NB4 (cell line): ENCODE measurements around the gene TMCC3.
"Not testable (repeated sequence)": the region's sequence is repeated elsewhere in the genome, so short reads cannot be mapped to it uniquely, and the experiment has no call there.

Experiments
- DNase-seq: peaks from one replicate; pipeline ENCODE4 v3.0.0; 2010; ENCODE audit warnings: low read depth
- H3K4me3 ChIP-seq: one replicate; pipeline ENCODE4 v1.5.1; 2011; ENCODE audit warnings: mild to moderate bottlenecking, low read depth, low read length, moderate library complexity
- MYC ChIP-seq: IDR thresholded peaks from 2 replicates; pipeline ENCODE4 v1.6.1; 2011; ENCODE audit warnings: low read depth, low read length
- POLR2A ChIP-seq: IDR thresholded peaks from 2 replicates; pipeline ENCODE4 v1.6.1; 2011; ENCODE audit warnings: mild to moderate bottlenecking; ENCODE audit not compliant: insufficient read length; ENCODE audit errors: extremely low read depth
- TF ChIP-seq, protein P1 (sequence below): IDR thresholded peaks from 2 replicates; pipeline ENCODE4 v1.6.1; 2011; ENCODE audit warnings: low read depth, low read length
- TF ChIP-seq, protein P2 (sequence below): IDR thresholded peaks from one replicate; pipeline ENCODE4 v1.5.1; 2012; ENCODE audit warnings: low read depth, low read length

The TMCC3 gene

DNA sequence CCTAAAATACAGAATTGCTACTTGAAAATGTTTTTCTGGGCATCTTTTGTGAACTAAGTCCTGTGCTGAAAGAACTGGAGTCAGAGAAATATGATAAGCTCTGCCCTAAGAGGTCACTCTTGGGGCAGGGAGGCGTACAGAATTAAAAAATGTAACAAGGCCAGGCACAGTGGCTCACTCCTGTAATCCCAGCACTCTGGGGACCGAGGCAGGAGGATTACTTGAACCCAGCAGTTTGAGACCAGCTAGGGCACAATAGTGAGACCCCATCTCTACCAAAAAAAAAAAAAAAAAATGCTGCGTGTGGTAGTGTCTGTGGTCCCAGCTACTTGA is 46.0 kb downstream of the TMCC3 start:
- TF ChIP-seq POLR2A: no peak
- no peak for TF ChIP-seq MYC
- TF ChIP-seq, protein P1, sequence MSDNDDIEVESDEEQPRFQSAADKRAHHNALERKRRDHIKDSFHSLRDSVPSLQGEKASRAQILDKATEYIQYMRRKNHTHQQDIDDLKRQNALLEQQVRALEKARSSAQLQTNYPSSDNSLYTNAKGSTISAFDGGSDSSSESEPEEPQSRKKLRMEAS: no peak
- TF ChIP-seq, protein P2, sequence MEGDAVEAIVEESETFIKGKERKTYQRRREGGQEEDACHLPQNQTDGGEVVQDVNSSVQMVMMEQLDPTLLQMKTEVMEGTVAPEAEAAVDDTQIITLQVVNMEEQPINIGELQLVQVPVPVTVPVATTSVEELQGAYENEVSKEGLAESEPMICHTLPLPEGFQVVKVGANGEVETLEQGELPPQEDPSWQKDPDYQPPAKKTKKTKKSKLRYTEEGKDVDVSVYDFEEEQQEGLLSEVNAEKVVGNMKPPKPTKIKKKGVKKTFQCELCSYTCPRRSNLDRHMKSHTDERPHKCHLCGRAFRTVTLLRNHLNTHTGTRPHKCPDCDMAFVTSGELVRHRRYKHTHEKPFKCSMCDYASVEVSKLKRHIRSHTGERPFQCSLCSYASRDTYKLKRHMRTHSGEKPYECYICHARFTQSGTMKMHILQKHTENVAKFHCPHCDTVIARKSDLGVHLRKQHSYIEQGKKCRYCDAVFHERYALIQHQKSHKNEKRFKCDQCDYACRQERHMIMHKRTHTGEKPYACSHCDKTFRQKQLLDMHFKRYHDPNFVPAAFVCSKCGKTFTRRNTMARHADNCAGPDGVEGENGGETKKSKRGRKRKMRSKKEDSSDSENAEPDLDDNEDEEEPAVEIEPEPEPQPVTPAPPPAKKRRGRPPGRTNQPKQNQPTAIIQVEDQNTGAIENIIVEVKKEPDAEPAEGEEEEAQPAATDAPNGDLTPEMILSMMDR: no peak
- DNase-seq: no peak
- no peak overlapping the region for H3K4me3 ChIP-seq

DNA sequence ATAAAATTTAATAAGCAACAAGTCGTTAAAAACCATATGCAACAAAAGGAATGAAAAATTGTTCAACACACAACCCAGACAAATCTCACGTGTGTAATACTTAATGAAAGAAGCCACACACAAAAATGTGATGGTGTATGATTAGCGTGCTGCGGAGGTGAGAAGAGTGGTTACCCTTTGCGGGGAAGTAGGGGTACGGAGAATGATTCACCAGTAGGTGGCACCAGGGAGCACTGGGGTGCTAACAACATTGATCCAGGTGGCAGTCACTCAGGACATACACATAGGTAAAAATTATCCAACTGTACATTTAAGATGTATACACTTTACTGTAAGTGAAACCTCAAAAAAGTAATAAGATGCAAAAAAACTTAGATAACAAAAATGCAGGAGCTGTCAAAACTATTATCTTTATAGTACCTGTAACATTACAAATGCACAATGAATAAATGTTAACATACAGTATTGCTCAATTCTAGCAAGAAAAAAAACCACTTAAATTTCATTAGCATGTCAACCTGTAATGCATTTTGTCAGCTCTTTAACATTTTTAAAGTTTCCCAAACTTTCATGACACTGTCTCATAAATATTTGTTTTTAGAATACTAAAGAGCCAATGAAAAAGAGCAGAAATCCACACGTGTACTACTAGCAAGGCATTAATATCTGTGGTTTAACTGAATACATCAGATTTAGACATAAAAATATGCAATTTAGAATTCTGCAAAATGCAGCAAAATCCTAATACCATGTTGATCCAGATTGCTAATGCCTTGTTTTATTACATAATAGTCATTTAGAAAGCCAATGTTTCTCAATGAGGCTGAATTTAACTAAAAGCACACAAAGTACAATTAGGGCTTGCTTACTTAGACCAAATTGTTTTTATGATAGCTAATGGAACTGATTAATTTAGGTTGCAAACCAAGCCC is 46.7 kb downstream of the TMCC3 start:
- TF ChIP-seq, protein P2: peak; percentile 96
- TF ChIP-seq, protein P1: no peak
- no peak overlapping the region for H3K4me3 ChIP-seq
- DNase-seq: peak; percentile 59

DNA sequence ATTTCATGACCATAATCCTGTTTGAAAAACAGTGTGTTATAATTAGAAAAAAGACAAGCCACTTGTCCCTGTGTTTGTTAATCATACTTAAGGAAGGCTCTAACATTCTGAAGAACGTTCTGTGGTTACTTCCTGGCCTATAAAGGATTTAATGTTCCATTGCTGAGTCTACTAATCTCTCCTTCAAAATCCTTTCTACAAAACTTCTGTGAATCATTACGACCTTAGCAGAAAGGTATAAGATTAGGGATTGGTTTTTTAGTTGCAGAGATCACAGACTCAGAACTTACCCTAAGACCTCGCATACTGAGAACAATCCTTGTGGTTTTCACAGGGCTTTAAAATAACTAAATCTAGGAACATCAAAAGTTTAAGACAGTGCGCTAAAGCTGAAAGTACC is 48.3 kb downstream of the TMCC3 start:
- TF ChIP-seq, protein P1: no peak
- no peak for TF ChIP-seq MYC
- TF ChIP-seq, protein P2: no peak
- TF ChIP-seq POLR2A: no peak
- no peak for DNase-seq

DNA sequence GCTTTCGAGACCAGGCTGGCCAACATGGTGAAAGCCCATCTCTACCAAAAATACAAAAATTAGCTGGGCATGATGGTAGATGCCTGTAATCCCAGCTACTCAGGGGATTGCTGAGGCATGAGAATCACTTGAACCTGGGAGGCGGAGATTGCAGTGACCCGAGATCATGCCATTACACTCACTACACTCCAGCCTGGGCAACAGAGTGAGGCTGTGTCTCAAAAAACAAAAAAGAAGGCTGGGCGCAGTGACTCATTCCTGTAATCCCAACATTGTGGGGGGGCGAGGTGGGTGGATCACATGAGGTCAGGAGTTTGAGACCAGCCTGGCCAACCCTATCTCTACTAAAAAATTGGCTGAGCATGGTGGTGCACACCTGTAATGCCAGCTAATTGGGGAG is 49.0 kb downstream of the TMCC3 start:
- H3K4me3 ChIP-seq, DNase-seq: not testable (repeated sequence)

More for the DNA sequence above, 48.3 kb downstream of the TMCC3 start:
- H3K4me3 ChIP-seq: no peak overlapping the region

DNA sequence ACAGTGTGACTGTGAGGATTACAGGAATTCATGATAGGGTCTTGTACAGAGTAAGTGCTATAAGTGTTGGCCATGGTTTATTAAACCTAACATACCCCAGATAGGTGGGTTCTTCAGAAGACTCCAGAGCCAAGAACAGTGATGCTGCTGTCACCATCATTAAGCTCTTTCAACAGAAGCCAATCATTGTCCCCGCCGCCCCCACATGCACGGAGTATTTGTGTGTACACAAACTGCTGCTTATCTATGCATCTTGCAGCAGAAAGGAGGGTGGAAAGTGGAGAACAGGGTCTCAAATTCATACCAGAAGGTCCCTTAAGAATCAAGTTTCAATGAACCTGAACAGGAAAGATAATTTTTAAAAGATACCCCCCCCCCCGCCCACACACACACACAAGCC is 51.2 kb downstream of the TMCC3 start:
- TF ChIP-seq POLR2A (no peak), MYC (no peak)
- TF ChIP-seq, protein P2: no peak
- TF ChIP-seq, protein P1: no peak
- no peak overlapping the region for H3K4me3 ChIP-seq
- DNase-seq: no peak

DNA sequence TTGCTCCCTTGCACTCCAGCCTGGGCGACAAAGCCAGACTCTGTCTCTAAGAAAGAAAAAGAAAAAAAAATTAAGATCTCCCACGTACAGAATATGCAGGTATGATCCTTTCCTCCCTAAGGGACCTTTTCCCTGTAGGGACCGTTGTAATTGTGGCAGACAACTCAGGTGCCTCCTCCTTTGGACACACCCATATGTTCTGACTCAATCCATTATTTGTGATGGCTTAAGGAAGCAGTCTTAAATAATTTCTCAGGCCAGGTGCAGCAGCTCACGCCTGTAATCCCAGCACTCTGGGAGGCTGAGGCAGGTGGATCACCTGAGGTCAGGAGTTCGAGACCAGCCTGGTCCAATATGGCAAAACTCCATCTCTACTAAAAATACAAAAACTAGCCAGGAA is 53.1 kb downstream of the TMCC3 start:
- DNase-seq: no peak
- no peak overlapping the region for H3K4me3 ChIP-seq
- TF ChIP-seq, protein P2: no peak
- no peak for TF ChIP-seq POLR2A
- TF ChIP-seq MYC: no peak
- TF ChIP-seq, protein P1: no peak
